HG03442 (cell line): Measurements from ENCODE around the gene BMP5.

Source experiments
- ATAC-seq: cut with Tn5 transposase; IDR thresholded peaks from one replicate; pipeline ENCODE4 v1.9.1; 2021; ENCODE audit warnings: mild to moderate bottlenecking, moderate library complexity; ENCODE audit not compliant: unreplicated experiment

Gene BMP5

DNA sequence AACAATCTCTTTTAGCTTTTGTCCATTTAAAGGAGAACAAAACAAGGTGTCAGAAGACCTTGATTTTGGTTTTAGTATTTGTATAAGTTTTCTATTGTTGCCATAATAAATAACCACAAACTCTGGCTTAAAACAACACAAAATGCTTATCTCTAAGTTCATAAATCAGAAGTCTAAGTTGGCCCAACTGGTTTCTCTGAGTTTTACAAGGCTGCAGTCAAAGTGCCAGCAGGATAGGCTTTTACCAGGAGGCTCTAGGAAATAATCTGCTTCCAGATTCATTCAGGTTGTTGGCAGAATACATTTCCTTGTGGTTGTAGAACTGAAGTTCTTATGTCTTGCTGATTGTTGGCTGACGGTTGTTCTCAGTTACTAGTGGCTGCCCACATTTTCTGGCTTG lies 149.2 kb downstream of the BMP5 start:
- no peak for ATAC-seq

GRCh38 chr6:55714831-55715230 lies 160.6 kb downstream of the BMP5 start:
- no peak for ATAC-seq

DNA sequence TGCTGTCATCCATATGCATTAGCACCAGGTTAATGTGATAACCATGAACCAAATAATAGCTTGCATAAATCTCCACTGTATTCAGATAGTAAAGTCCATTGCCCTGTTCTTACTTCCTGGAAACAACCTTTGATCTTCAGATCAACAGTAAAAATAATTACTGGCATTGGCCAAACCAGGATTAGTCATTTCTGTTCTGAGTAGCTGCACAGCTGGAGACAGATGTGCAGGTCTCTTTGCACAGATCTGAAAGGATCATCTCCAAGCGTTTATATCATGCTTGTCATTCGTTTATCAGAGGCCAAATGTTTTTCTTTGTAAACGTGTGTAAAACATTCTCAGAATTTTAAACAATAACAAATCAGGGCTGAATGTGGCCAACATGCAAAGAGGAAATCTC lies 162.0 kb downstream of the BMP5 start:
- ATAC-seq: no peak

- no peak for ATAC-seq
Observed at GRCh38 chr6:55708711-55709110, 166.7 kb downstream of the BMP5 start.

GRCh38 chr6:55705451-55706440 lies 169.6 kb downstream of the BMP5 start:
- no peak for ATAC-seq

DNA sequence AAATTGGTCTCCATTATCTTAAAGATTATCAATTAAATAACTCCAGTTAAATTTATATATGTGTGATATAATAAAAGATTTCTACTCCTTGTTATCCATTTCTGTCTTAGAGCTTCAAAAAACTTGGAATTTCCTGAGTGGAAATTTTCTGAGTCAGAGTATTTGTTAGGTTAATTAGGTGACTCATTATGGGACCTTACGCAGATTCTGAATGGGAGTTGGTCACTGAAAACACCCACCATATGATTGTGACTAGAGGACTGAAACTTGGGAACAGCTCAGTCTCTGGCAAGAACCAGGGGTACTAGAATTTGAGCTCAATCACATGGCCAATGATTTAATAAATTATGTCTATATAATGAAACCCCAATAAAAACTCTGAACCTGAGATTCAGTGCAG lies 171.0 kb downstream of the BMP5 start:
- no peak for ATAC-seq
